GM12872 (cell line): Measurements from ENCODE around the gene SLC12A7.

Source experiments
- TF ChIP-seq, protein P1 (sequence below): IDR thresholded peaks from 3 replicates; pipeline ENCODE4 v1.5.1; 2011; ENCODE audit warnings: low read depth, mild to moderate bottlenecking, low read length, moderate library complexity; ENCODE audit not compliant: insufficient read depth

Gene SLC12A7

DNA sequence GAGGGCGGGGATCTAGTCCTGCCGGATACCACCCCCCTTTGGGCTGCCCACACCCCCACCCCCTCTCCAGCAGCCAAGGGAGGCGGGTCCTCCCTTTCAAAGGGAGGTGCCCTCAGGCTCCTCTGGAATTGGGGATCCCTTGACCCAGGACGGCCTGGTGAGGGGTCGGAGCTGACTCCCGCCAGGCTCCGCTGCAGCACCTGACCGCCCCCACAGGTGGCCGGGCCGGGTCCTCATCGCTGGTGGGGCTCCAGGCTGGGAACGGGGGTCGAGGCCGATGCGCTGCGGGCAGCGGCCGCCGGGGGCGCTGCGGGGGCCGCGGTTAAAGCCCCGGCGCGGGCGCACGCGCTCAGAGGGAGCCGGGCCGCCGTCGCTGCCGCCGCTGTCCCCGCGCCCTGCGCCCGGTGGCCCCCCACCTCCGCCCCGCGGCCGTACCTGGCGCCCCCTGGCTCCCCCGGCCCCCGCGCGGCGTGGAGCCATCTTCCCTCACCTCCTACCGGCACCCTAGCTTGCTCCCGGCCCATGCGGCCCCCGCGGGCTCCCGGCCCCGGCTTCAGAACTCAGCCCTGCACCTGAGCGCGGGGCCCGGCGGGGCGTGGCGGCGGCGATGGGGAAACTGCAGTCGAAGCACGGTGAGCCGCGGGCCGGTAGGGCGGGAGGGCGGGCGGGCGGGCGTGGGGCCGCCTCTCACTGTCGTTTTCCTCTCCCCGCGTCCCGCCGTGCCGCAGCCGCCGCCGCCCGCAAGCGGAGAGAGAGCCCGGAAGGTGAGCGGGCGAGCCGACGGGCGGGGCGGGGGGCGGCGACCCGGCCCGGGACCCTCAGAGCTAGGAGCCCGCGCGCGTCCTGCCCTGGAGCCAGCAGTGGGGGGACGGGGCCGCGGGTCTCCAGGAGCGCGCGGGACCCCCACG is 103.2 kb downstream of the SLC12A7 start, which contains the start of gene NKD2:
Gene NKD2, plus strand, starts transcription at position 352 of the 908 bp plus-strand sequence. Its CDS starts 256 bp downstream, at position 608.
- TF ChIP-seq, protein P1, sequence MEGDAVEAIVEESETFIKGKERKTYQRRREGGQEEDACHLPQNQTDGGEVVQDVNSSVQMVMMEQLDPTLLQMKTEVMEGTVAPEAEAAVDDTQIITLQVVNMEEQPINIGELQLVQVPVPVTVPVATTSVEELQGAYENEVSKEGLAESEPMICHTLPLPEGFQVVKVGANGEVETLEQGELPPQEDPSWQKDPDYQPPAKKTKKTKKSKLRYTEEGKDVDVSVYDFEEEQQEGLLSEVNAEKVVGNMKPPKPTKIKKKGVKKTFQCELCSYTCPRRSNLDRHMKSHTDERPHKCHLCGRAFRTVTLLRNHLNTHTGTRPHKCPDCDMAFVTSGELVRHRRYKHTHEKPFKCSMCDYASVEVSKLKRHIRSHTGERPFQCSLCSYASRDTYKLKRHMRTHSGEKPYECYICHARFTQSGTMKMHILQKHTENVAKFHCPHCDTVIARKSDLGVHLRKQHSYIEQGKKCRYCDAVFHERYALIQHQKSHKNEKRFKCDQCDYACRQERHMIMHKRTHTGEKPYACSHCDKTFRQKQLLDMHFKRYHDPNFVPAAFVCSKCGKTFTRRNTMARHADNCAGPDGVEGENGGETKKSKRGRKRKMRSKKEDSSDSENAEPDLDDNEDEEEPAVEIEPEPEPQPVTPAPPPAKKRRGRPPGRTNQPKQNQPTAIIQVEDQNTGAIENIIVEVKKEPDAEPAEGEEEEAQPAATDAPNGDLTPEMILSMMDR: peak; percentile 50; the same call in 1 of the 3 replicates

DNA sequence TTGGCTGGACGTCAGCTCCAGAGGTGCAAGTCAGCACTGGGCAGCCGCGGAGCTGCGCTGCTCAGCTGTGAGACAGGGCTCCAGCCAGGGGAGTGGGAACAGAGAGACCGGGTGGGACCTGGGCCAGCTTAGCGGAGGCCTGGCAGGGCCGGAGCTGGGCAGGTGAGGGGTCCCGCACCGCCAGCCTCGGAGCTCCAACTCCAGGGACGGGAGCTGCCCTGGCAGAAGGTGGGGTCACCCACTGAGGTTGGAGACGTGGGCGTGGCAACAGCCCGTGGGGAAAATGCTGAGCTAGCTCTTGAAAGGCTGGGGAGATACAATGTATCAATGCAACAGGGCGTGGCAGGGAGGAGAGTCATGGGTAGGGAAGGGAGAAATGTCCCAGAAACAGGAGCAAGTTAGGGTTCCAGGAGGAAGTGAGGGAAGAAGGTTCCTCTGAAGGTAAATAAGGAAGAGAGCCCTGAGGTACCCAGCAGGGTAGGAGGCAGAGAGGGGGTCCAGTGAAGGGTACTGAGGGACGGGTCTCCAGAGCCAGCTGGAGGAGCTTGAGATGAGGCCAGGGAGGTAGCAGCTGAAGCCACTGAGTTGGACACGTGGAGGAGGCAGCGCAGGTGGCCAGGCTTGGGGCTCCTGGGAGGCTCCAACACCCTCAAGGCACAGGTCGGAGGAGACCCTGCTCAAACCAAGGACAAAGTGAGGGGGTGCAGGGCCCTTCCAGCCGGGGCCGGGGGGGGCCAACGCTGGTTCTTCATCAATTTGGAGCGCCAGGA is 104.0 kb downstream of the SLC12A7 start:
- TF ChIP-seq, protein P1: no peak

DNA sequence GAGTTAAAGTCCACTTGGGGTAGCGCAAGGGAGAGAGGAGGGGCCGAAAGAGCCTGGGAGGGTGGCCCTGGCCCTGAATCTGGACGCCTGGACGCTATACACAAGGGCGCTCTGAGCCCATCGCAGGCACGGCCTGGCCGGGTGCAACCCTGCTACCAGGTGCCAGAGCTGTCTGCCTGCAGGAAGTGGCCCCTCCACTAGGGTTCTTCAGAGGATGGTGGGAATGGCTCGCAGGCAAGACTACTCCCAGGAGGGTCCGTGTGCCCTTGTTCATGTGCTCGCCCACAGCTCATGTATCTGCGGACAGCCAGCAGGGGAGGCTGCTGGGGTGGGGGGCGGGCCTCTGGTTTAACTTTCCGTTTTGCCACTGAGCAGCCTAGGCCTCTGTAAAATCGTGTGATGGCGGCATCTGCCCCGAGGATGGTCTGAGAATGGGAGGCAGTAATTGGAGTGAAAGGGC is 104.6 kb downstream of the SLC12A7 start:
- TF ChIP-seq, protein P1: no peak

DNA sequence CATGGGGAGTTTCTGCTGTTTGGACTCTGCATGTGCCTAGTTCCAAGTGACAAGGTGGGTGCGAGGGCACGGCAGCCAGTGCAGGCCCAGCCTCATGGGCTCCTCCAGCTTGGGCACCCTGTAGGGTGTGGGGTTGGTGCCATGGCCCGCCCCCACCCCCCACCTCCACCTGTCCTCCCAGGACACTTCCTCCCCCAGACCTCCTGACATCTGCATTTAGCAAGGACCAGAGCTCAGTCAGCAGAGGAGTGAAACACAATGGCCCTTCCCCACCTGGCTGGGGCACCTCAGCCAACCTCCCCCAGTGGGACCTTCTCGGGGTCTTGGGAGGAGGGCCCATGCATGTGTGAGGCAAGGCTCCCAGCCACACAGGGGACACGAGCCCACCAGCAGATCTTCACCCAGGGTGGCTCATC is 105.2 kb downstream of the SLC12A7 start:
- TF ChIP-seq, protein P1: no peak

DNA sequence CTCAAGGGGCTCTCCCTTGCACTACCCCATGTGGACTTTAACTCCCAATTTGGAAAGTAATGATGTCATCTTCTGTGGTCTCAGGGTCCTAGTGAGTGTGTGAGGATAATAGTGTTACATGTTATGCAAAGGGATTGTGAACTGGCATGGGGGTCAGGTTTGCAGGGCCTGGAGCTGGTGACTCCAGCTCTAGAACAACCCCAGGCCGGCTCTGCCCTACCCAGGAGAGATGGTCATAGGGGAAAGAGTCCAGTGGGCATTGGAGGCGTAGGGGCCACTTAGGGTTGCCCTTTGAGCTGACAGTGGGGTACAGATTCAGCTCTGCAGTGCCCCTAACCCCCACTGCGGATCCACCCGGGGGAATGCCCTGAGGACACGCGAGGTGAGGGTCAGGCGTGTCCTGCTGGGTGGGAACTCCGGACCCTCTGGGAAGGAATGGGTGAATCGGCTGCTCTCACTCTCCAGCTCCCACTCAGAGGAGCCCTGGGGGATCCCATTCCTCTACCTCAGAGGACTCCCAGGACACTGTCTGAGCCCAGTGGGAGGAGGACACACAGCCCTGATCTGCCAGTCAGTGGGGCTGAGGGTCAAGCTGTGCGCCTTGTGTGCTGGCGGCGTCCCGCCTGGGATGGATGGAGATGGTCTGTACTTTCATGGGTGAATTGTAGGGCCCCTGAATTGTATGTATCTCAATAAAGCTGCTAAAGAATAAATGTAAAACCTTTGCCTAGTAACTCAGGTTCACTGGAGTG is 105.8 kb downstream of the SLC12A7 start:
- TF ChIP-seq, protein P1: no peak

DNA sequence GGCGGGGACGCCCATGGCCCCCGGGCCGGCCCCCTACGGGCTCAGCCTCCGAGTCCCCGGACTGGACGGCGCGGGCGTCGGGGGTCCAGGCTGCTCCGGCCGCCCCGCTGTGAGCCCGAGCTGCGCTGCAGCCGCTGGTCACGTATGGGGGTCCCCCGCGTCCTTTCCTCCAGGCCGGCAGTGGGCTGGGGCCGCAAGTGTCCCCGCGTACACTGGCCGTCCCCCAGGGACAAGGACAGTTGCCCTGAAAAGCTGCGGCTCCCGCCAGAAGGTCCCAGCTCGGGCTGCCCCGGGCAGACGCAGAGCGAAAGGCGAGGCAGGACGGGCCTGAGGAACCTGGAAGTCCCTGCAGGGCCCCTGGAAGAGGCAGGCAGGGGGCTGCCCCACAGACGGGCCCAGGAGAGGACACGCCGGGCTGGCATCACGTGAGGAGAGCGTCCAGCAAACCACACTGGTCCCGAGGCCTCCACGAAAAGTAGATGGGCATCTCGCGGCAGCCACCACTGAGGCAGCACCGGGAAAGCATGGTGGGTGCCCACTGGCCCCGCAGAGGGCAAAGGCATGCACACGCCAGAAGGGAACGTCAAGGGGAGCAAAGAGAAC is 106.5 kb downstream of the SLC12A7 start:
- TF ChIP-seq, protein P1: no peak
